Small intestine (tissue), 7 donors: ENCODE results near the gene CMIP. TPM values are rescaled to one million over a fixed set of nuclear protein-coding genes. Genes with fewer than 3 reads are reported as not detected.
"Not testable (repeated sequence)": the region's sequence is repeated elsewhere in the genome, so short reads cannot be mapped to it uniquely, and the experiment has no call there.

Experiments used
- DNase-seq, 2 donors: peaks; one replicate each; pipeline versions ENCODE4 v3.0.0 to v3.0.0-alpha.2; 2013
- FAIRE-seq: peaks from 2 replicates; lab custom pipeline; 2012; peaks lifted over from hg19 to GRCh38; lab: Jason Lieb, UNC
- H3K27ac ChIP-seq, 3 donors: one replicate each; pipeline ENCODE4 v1.5.1; 2013; ENCODE audit warnings: low read length in 2 of 3, mild to moderate bottlenecking in 2 of 3, control low read depth in 1 of 3, inconsistent platforms in 1 of 3, low read depth in 1 of 3, moderate library complexity in 1 of 3
- H3K27me3 ChIP-seq, 3 donors: one replicate each; pipeline ENCODE4 v1.6.1; 2013; ENCODE audit warnings: low read length in 3 of 3, inconsistent platforms in 1 of 3; ENCODE audit not compliant: control insufficient read depth in 3 of 3, insufficient read depth in 3 of 3
- H3K36me3 ChIP-seq, 3 donors: one replicate each; pipeline ENCODE4 v1.6.1; 2013; ENCODE audit warnings: low read length in 3 of 3, inconsistent platforms in 1 of 3, low read depth in 1 of 3, mild to moderate bottlenecking in 1 of 3, moderate library complexity in 1 of 3; ENCODE audit not compliant: control insufficient read depth in 3 of 3, insufficient read depth in 2 of 3
- H3K4me1 ChIP-seq, 3 donors: one replicate each; pipeline ENCODE4 v1.6.1; 2013; ENCODE audit warnings: low read length in 2 of 3, inconsistent platforms in 1 of 3, low read depth in 1 of 3, mild to moderate bottlenecking in 1 of 3, moderate library complexity in 1 of 3; ENCODE audit not compliant: control insufficient read depth in 3 of 3, insufficient read depth in 2 of 3
- H3K4me3 ChIP-seq, 3 donors: one replicate each; pipeline ENCODE4 v1.5.1; 2013; ENCODE audit warnings: low read length in 3 of 3, control low read depth in 1 of 3, inconsistent platforms in 1 of 3, low read depth in 1 of 3, mild to moderate bottlenecking in 1 of 3, moderate library complexity in 1 of 3
- H3K9me3 ChIP-seq, 2 donors: one replicate each; pipeline ENCODE4 v1.6.1; 2013; ENCODE audit warnings: low read depth in 1 of 2, low read length in 1 of 2; ENCODE audit not compliant: control insufficient read depth in 2 of 2, insufficient read depth in 1 of 2
- WGBS, 3 donors: extraction: QIAGEN DNeasy Blood & Tissue Kit; methylation state at CpG; one replicate each; pipeline ENCODE4 v1.1.7; 2013; 5-methylcytosine and 5-hydroxymethylcytosine counted together
- polyA plus RNA-seq, 4 donors: library from polyadenylated mRNA; stranded (reverse) in 3 of 4; unstranded in 1 of 4; fragments of 200-250 nt in 3 of 4; fragments of 120-200 nt in 1 of 4; gene quantifications; one replicate each; pipeline versions ENCODE4 v1.2.1 to v1.2.3, GENCODE V29; 2013
- donor health status: healthy with polysubstance abuse.
- donor health status: control.
- donor health status: control.
- donor health status: Bipolar disorder and iron deficiency.
- donor health status: healthy.

Gene CMIP
- polyA plus RNA-seq, 4 donors = 43.8 to 74.7 (median 55.7) TPM

DNA sequence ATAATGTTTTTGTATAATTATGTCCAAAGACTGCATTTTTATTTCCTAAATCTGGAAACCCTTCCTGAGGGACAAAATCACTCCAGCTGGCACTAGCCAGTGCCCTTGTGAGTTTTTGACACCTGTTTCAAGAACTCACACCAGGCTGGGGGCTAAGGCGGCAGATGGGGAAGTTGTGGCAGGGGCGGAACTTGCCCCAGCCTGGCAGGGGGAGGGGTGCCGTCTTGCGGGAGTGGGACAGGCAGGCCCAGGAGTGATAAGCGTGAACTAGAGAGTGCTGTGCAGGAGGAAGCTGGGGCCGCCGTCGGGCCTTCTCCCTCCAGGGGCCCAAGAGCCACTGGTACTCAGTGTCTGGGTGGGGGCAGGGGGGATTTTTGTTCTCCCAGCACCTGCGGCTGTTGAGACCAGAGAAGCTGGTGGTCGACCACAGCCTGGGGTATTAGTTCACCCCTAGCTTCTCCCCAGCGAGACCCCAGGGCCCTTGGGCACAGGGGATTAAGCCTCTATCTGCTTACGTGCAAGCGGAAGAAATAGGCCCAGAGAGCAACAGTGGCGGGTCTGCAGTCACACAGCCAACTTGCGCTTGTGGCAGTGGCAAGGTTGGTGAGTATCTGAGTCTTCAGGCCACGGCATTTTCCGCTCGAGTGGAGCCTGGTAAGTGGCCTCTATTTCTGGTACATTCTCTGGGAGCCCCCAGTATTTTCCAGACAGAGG is 294.3 kb downstream of the CMIP start:
- DNase-seq (no peak), FAIRE-seq (no peak)
- WGBS, 3 donors = 67 to 85% (median 73%) methylated on average over 18 of the region's 18 CpGs
- Histone ChIP-seq H3K4me3 (no peak overlapping the region), H3K27ac (peak overlapping the region in 1 of 3 donors; percentile 24), H3K4me1 (peaks cover 0 to 6% (median 0%) of the 10 kb centered on the region in 3 donors), H3K9me3 (peaks cover 0 to 2% of the 10 kb centered on the region in 2 donors), H3K36me3 (no peaks in the 10 kb centered on the region), H3K27me3 (peaks cover 0 to 4% (median 0%) of the 10 kb centered on the region in 3 donors)

DNA sequence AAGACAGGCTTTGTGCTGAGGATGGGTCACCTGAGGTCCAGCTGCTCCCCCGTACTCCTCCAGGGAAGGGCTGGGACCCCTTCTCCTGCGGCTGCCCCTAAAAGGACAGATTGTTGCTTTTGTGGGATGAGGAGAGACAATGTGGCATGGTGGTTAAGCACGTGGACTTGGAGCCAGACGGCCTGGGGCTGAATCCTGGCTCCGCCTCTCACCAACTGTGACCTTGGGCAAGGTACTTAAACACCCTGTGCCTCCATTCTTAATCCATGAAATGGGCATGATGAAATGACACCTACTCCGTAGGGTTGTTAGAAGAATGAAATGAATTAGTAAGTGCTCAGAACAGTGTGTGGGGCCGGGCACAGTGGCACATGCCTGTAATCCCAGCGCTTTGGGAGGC is 294.9 kb downstream of the CMIP start:
- no peak overlapping the region for H3K4me3 ChIP-seq
- WGBS, 3 donors = 79 to 83% (median 83%) methylated on average over 8 of the region's 8 CpGs
- peaks cover 0 to 6% (median 0%) of the 10 kb centered on the region in 3 donors for H3K4me1 ChIP-seq
- peaks cover 0 to 2% of the 10 kb centered on the region in 2 donors for H3K9me3 ChIP-seq
- no peak for DNase-seq
- no peak for FAIRE-seq
- peak overlapping the region in 1 of 3 donors; percentile 24 for H3K27ac ChIP-seq
- peaks cover 0 to 4% (median 0%) of the 10 kb centered on the region in 3 donors for H3K27me3 ChIP-seq
- H3K36me3 ChIP-seq = no peaks in the 10 kb centered on the region

DNA sequence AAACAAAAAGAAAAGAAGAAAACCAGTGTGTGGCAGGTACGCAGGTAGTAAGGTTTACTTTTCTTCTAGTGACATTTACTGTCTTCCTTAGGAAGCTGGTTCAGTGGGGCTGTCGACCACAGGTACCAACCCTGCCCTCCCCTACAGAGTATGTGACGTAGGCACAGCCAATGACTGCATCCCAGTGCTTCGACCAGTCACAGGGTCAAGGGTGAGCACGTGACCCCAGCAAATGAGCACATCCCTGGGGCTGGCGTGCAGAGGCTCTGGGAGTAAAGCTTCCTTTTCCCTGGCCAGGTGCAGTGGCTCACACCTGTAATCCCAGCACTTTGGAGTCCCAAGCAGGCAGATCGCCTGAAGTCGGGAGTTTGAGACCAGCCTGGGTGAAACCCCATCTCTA is 295.6 kb downstream of the CMIP start:
- no peaks in the 10 kb centered on the region for H3K36me3 ChIP-seq
- no peak for FAIRE-seq
- H3K4me1 ChIP-seq = peaks cover 0 to 6% (median 0%) of the 10 kb centered on the region in 3 donors
- peaks cover 0 to 4% (median 0%) of the 10 kb centered on the region in 3 donors for H3K27me3 ChIP-seq
- WGBS, 3 donors = 55 to 69% (median 56%) methylated on average over 8 of the region's 8 CpGs
- no peak for DNase-seq
- H3K27ac ChIP-seq = peak overlapping the region in 1 of 3 donors; percentile 30
- H3K9me3 ChIP-seq = peaks cover 0 to 2% of the 10 kb centered on the region in 2 donors
- H3K4me3 ChIP-seq = no peak overlapping the region

DNA sequence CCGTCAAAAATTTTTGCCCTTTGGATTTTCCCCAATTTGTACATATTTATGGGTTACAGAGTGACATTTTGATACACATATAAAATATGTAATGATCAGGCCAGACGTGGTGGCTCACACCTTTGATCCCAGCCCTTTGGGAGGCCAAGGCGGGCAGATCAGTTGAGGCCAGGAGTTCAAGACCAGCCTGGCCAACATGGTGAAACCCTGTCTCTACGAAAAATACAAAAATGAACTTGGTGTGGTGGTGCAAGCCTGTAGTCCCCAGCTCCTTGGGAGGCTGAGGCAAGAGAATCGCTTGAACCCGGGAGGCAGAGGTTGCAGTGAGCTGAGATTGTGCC is 296.8 kb downstream of the CMIP start:
- 83 to 89% (median 87%) methylated on average over 6 of the region's 6 CpGs for WGBS, 3 donors
- H3K9me3 ChIP-seq, H3K4me1 ChIP-seq, FAIRE-seq, H3K27me3 ChIP-seq, DNase-seq, H3K36me3 ChIP-seq, H3K4me3 ChIP-seq, H3K27ac ChIP-seq: not testable (repeated sequence)

DNA sequence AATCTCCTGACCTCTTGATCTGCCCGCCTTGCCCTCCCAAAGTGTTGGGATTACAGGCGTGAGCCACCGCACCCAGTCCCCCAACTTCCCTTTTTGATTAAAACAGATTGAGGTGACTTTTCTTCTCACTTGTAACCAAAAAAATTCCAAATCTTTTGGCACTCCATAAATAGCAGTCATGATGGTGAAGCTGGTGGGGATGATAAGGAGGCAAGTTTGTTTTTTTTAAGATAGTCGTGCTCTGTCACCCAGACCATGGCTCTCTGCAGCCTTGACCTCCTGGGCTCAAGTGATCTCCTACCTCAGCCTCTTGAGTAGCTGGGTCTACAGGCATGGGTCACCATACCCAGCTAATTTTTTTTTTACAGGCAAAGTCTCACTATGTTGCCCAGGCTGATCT is 299.8 kb downstream of the CMIP start:
- FAIRE-seq (no peak), DNase-seq (no peak)
- no peaks in the 10 kb centered on the region for H3K9me3 ChIP-seq
- H3K4me1 ChIP-seq = peaks cover 0 to 3% (median 0%) of the 10 kb centered on the region in 3 donors
- no peak overlapping the region for H3K27ac ChIP-seq
- 70 to 84% (median 79%) methylated on average over 4 of the region's 4 CpGs for WGBS, 3 donors
- no peak overlapping the region for H3K4me3 ChIP-seq
- no peaks in the 10 kb centered on the region for H3K36me3 ChIP-seq
- H3K27me3 ChIP-seq = peaks cover 0 to 8% (median 0%) of the 10 kb centered on the region in 3 donors

DNA sequence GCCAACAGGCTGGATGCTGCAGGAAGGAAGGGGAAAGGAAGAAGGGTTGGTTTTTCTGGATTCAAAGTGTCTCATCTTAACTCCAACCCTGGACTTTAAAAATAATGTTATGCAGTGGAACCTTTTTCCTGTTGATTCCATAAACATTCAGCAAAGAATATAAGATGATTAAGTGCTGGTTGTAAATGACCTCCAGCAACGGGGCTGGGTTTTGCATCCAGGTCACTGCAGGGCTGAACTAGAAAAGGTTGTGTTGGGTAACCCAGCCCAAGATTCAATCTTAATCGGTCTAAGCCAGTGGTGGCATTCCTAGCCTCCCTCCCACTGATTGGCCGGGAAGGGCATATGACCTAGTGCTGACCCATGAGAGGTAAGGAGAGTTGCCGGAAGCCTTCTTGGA is 300.3 kb downstream of the CMIP start:
- DNase-seq (no peak), FAIRE-seq (no peak)
- Histone ChIP-seq H3K4me1 (peaks cover 0 to 3% (median 0%) of the 10 kb centered on the region in 3 donors), H3K4me3 (no peak overlapping the region), H3K36me3 (no peaks in the 10 kb centered on the region), H3K27ac (no peak overlapping the region), H3K27me3 (peaks cover 0 to 8% (median 0%) of the 10 kb centered on the region in 3 donors), H3K9me3 (no peaks in the 10 kb centered on the region)
- WGBS, 3 donors = 87 to 89% (median 88%) methylated on average over 4 of the region's 4 CpGs

DNA sequence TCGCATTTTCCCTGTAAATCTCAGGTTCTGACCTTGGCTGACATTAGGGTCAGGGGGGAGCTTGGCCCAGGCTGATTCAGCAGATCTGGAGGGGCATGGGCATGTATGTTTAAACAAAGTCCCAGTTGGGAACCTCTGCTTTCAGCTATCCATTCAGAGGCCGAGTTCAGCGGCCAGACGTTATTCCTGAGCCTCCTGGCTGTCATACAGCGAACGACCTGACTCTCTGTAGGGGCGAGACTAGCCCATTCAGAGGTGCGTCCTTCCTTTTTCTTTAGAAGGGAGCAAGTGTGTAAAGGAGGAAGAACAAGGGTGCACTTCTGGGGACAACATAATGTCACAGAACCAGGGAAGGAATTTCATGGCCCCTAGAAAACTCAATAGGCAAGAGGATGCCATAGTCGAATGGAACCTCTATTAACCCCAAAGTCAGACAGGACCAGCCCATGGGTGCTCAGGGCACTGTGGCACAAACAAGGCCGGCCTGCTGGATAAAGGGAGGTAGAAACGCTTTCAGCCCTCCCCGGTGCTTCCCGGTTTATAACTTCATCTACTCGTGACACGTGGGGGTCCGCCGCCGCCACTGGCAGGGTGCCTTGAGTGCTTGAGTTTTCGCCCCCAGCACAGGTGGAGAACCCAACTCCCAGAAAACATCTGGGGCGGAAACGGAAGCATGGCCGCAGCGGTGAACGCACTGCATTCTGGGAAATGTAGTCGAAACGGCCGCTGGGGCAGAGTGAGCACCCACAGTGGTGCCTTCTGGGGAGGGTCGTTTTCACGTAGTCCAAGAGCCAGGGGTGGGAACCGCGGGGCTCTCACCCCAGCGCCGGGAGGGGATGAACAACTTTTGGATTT is 301.3 kb downstream of the CMIP start:
- Histone ChIP-seq H3K27me3 (peaks cover 0 to 8% (median 0%) of the 10 kb centered on the region in 3 donors), H3K9me3 (no peaks in the 10 kb centered on the region), H3K4me1 (peaks cover 0 to 3% (median 0%) of the 10 kb centered on the region in 3 donors), H3K36me3 (no peaks in the 10 kb centered on the region), H3K27ac (peak overlapping the region in 1 of 3 donors; percentile 43), H3K4me3 (peak overlapping the region; percentile 8 to 43 (median 24))
- peak; percentile 69 to 83 for DNase-seq
- 20 to 22% (median 21%) methylated on average over 33 of the region's 33 CpGs for WGBS, 3 donors
- FAIRE-seq = no peak

DNA sequence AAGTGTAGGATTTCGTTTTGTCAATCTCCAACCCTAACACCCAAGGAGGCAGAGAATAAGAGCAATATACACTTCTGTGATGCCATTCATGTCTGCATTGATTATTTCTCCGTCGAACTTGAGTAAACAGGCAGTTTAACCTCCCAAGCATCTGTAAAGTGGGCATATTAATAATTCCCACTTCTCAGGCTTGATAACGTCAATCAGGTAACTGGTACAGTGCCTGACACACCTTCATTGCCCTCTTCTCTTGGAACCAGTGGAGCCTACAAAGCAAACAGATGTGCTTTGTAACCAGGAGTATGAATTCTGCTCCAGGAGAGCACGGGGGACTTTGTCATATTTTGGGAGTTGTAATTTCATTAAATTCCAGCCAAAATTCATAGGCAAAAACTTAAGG is 302.0 kb downstream of the CMIP start:
- Histone ChIP-seq H3K4me3 (peak overlapping the region in 2 of 3 donors; percentile 24 to 43), H3K27ac (no peak overlapping the region), H3K36me3 (no peaks in the 10 kb centered on the region), H3K27me3 (peaks cover 0 to 8% (median 0%) of the 10 kb centered on the region in 3 donors), H3K4me1 (peaks cover 0 to 3% (median 0%) of the 10 kb centered on the region in 3 donors), H3K9me3 (no peaks in the 10 kb centered on the region)
- DNase-seq = no peak
- WGBS, 3 donors = 27 to 37% (median 33%) methylated on average over 5 of the region's 5 CpGs
- FAIRE-seq = no peak
